H1 (cell line): ENCODE measurements around the gene PATJ. TPM values are rescaled to one million over a fixed set of nuclear protein-coding genes. Genes with fewer than 3 reads are reported as not detected.

ENCODE experiments used
- CTCF ChIA-PET: fragments of 300-600 bp; sonication (Branson Sonifier 250); formaldehyde crosslinking; loops from one replicate; lab custom pipeline; 2021; ENCODE audit not compliant: partially characterized antibody; lab: Charles Lee
- POLR2A ChIA-PET: fragments of 300-600 bp; sonication (Branson Sonifier 250); formaldehyde crosslinking; loops from one replicate; lab custom pipeline; 2021; ENCODE audit warnings: inconsistent platforms; ENCODE audit not compliant: partially characterized antibody; lab: Charles Lee
- DNase-seq, 2 experiments: peaks; one replicate each; pipeline versions ENCODE4 v3.0.0 to v3.0.0-alpha.2; 2010 to 2022; ENCODE audit warnings: low spot score in 2 of 2, low read depth in 1 of 2, mixed read lengths in 1 of 2
- FAIRE-seq: peaks from 2 replicates; lab custom pipeline; 2011; peaks lifted over from hg19 to GRCh38; lab: Jason Lieb, UNC
- H2AFZ ChIP-seq: 2 replicates; pipeline ENCODE4 v1.8.1; 2012; ENCODE audit warnings: low read length, inconsistent platforms
- H2AK5ac ChIP-seq: 2 replicates; pipeline ENCODE4 v1.6.1; 2013; ENCODE audit warnings: low read depth, low read length
- H2BK120ac ChIP-seq: replicated peaks from 2 replicates; pipeline ENCODE3; 2013; ENCODE audit warnings: low read depth, low read length, inconsistent platforms
- H2BK12ac ChIP-seq: 2 replicates; pipeline ENCODE4 v1.6.1; 2013; ENCODE audit warnings: low read depth, low read length
- H2BK15ac ChIP-seq: 2 replicates; pipeline ENCODE4 v1.6.1; 2013; ENCODE audit warnings: low read length
- H2BK20ac ChIP-seq: 2 replicates; pipeline ENCODE4 v1.6.1; 2013; ENCODE audit warnings: low read length
- H2BK5ac ChIP-seq: 2 replicates; pipeline ENCODE4 v1.6.1; 2013; ENCODE audit warnings: low read depth, low read length
- H3K14ac ChIP-seq: 2 replicates; pipeline ENCODE4 v1.6.1; 2013; ENCODE audit warnings: inconsistent platforms; ENCODE audit not compliant: insufficient read length
- H3K18ac ChIP-seq: 2 replicates; pipeline ENCODE4 v1.6.1; 2013; ENCODE audit warnings: low read length; ENCODE audit errors: extremely low read depth
- H3K23ac ChIP-seq: 2 replicates; pipeline ENCODE4 v1.6.1; 2013; ENCODE audit warnings: inconsistent platforms; ENCODE audit not compliant: insufficient read length
- H3K23me2 ChIP-seq: 2 replicates; pipeline ENCODE4 v1.6.1; 2013; ENCODE audit warnings: low read depth, low read length
- H3K27ac ChIP-seq: 2 replicates; pipeline ENCODE4 v1.6.1; 2011; ENCODE audit warnings: low read depth, low read length, inconsistent platforms
- H3K27me3 ChIP-seq, 4 experiments: replicated peaks in 1 of 4; 1 replicate in 1 of 4; 2 replicates in 3 of 4; pipeline versions ENCODE4 v1.6.1 to v1.8.1; 2011 to 2013; ENCODE audit warnings: low read length in 3 of 4, mild to moderate bottlenecking in 3 of 4, inconsistent platforms in 2 of 4, mixed read lengths in 2 of 4, moderate library complexity in 1 of 4; ENCODE audit not compliant: control insufficient read depth in 3 of 4, insufficient read depth in 3 of 4; ENCODE audit errors: extremely low read depth in 1 of 4
- H3K36me3 ChIP-seq, 4 experiments: 2 replicates each; pipeline versions ENCODE4 v1.6.1 to v1.8.1; 2011 to 2013; ENCODE audit warnings: mild to moderate bottlenecking in 4 of 4, low read length in 3 of 4, moderate library complexity in 2 of 4, control low read depth in 1 of 4, inconsistent platforms in 1 of 4; ENCODE audit not compliant: insufficient read depth in 4 of 4, control insufficient read depth in 2 of 4
- H3K4ac ChIP-seq: replicated peaks from 2 replicates; pipeline ENCODE3; 2013; ENCODE audit warnings: low read length, low read depth, mixed read lengths, inconsistent platforms; ENCODE audit not compliant: insufficient read length
- H3K4me1 ChIP-seq, 4 experiments: replicated peaks in 1 of 4; 1 replicate in 1 of 4; 2 replicates in 3 of 4; pipeline versions ENCODE4 v1.6.1 to v1.8.1; 2011 to 2013; ENCODE audit warnings: low read length in 3 of 4, inconsistent platforms in 2 of 4, mixed read lengths in 1 of 4; ENCODE audit not compliant: insufficient read depth in 4 of 4, control insufficient read depth in 3 of 4
- H3K4me2 ChIP-seq, 2 experiments: 2 replicates each; pipeline versions ENCODE4 v1.6.1 to v1.8.1; 2011 to 2013; ENCODE audit warnings: low read depth in 2 of 2, low read length in 2 of 2, control low read depth in 1 of 2, inconsistent platforms in 1 of 2, mild to moderate bottlenecking in 1 of 2; ENCODE audit not compliant: insufficient read depth in 1 of 2
- H3K4me3 ChIP-seq, 4 experiments: fragments of 200-600, 300-600 bp in 1 of 4; sonication (generic), shearing (Covaris generic), sonication (Bioruptor Twin) in 1 of 4; 2 replicates each; pipeline versions ENCODE4 v1.5.1 to v1.8.1; 2011 to 2016; ENCODE audit warnings: low read length in 4 of 4, low read depth in 3 of 4, control low read depth in 2 of 4, inconsistent platforms in 2 of 4, mild to moderate bottlenecking in 2 of 4, mixed read lengths in 1 of 4, moderate library complexity in 1 of 4; ENCODE audit not compliant: insufficient read depth in 2 of 4; ENCODE audit errors: extremely low read depth in 1 of 4
- H3K56ac ChIP-seq: replicated peaks from 2 replicates; pipeline ENCODE3; 2013; ENCODE audit warnings: low read depth, mild to moderate bottlenecking, mixed read lengths, low read length, inconsistent platforms; ENCODE audit not compliant: insufficient read length
- H3K79me1 ChIP-seq: 2 replicates; pipeline ENCODE4 v1.6.1; 2013; ENCODE audit warnings: low read depth, low read length, control low read depth
- H3K79me2 ChIP-seq, 2 experiments: 2 replicates each; pipeline versions ENCODE4 v1.6.1 to v1.8.1; 2012 to 2013; ENCODE audit warnings: low read length in 2 of 2, mild to moderate bottlenecking in 2 of 2, inconsistent platforms in 1 of 2; ENCODE audit not compliant: insufficient read depth in 2 of 2, control insufficient read depth in 1 of 2
- H3K9ac ChIP-seq, 4 experiments: replicated peaks in 1 of 4; 1 replicate in 1 of 4; 2 replicates in 3 of 4; pipeline versions ENCODE4 v1.6.1 to v1.8.1; 2011 to 2013; ENCODE audit warnings: low read depth in 3 of 4, low read length in 3 of 4, control low read depth in 2 of 4, mild to moderate bottlenecking in 2 of 4, moderate library complexity in 2 of 4, inconsistent platforms in 1 of 4; ENCODE audit errors: extremely low read depth in 1 of 4
- H3K9me3 ChIP-seq, 2 experiments: 2 replicates each; pipeline versions ENCODE4 v1.6.1 to v1.8.1; 2012 to 2013; ENCODE audit warnings: mild to moderate bottlenecking in 2 of 2, moderate library complexity in 2 of 2, control low read depth in 1 of 2, inconsistent platforms in 1 of 2, low read depth in 1 of 2, low read length in 1 of 2, mixed read lengths in 1 of 2; ENCODE audit not compliant: insufficient read depth in 2 of 2
- H4K20me1 ChIP-seq, 2 experiments: replicated peaks in 1 of 2; 2 replicates each; pipeline versions ENCODE3 to v1.8.1; 2011 to 2013; ENCODE audit warnings: inconsistent platforms in 2 of 2, low read length in 2 of 2, mild to moderate bottlenecking in 1 of 2; ENCODE audit not compliant: insufficient read depth in 2 of 2, control insufficient read depth in 1 of 2
- H4K5ac ChIP-seq: 2 replicates; pipeline ENCODE4 v1.6.1; 2013; ENCODE audit warnings: low read length, low read depth, mixed read lengths, inconsistent platforms; ENCODE audit not compliant: insufficient read length
- H4K8ac ChIP-seq: 2 replicates; pipeline ENCODE4 v1.8.0; 2013; ENCODE audit warnings: mild to moderate bottlenecking, moderate library complexity, low read length, inconsistent platforms; ENCODE audit not compliant: insufficient read depth; ENCODE audit errors: extremely low read depth
- H4K91ac ChIP-seq: replicated peaks from 2 replicates; pipeline ENCODE3; 2013; ENCODE audit warnings: low read length, mixed read lengths, inconsistent platforms; ENCODE audit not compliant: insufficient read length
- ASH2L ChIP-seq: fragments of 200-600, 300-600 bp; sonication (generic); IDR thresholded peaks from one replicate; pipeline ENCODE4 v1.7.1; 2017; ENCODE audit warnings: low read length
- CHD2 ChIP-seq: IDR thresholded peaks from 2 replicates; pipeline ENCODE4 v1.6.1; 2012; ENCODE audit warnings: low read length, improper control_type of control experiment
- HDAC2 ChIP-seq, 2 experiments: fragments of 300-600 bp in 1 of 2; sonication (generic) in 1 of 2; IDR thresholded peaks; 2 replicates each; pipeline ENCODE4 v1.6.1; 2011 to 2012; ENCODE audit warnings: low read depth in 2 of 2, low read length in 2 of 2, mild to moderate bottlenecking in 2 of 2, moderate library complexity in 2 of 2, borderline replicate concordance in 1 of 2, inconsistent platforms in 1 of 2
- HDAC6 ChIP-seq: IDR thresholded peaks from one replicate; pipeline ENCODE4 v1.7.1; 2012; ENCODE audit warnings: low read depth, mild to moderate bottlenecking, inconsistent platforms, low read length, moderate library complexity
- NANOG ChIP-seq: IDR thresholded peaks from 2 replicates; pipeline ENCODE4 v1.6.1; 2011; ENCODE audit warnings: low read length, low read depth, mild to moderate bottlenecking, inconsistent platforms; ENCODE audit not compliant: insufficient read depth, poor library complexity, severe bottlenecking
- POLR2A ChIP-seq, 2 experiments: IDR thresholded peaks; 1 replicate in 1 of 2; 2 replicates in 1 of 2; pipeline ENCODE4 v1.6.1; 2011; ENCODE audit warnings: low read depth in 2 of 2, low read length in 2 of 2, mild to moderate bottlenecking in 2 of 2; ENCODE audit errors: control extremely low read depth in 1 of 2
- POLR2AphosphoS5 ChIP-seq: IDR thresholded peaks from 2 replicates; pipeline ENCODE4 v1.6.1; 2011; ENCODE audit warnings: low read depth, low read length
- SIRT6 ChIP-seq: IDR thresholded peaks from one replicate; pipeline ENCODE4 v1.7.1; 2012; ENCODE audit warnings: low read length, inconsistent platforms
- SP1 ChIP-seq: IDR thresholded peaks from 2 replicates; pipeline ENCODE4 v1.6.1; 2011; ENCODE audit warnings: low read depth, low read length
- TAF1 ChIP-seq: IDR thresholded peaks from 2 replicates; pipeline ENCODE4 v1.6.1; 2011; ENCODE audit warnings: mild to moderate bottlenecking, low read depth, low read length
- TBP ChIP-seq: IDR thresholded peaks from 2 replicates; pipeline ENCODE4 v1.6.1; 2011; ENCODE audit warnings: low read depth, low read length, improper control_type of control experiment
- TCF12 ChIP-seq: IDR thresholded peaks from 2 replicates; pipeline ENCODE4 v1.6.1; 2011; ENCODE audit warnings: low read depth, mild to moderate bottlenecking, low read length
- YY1 ChIP-seq: IDR thresholded peaks from 2 replicates; pipeline ENCODE4 v1.6.1; 2011; ENCODE audit warnings: low read depth, mild to moderate bottlenecking, low read length
- WGBS, 2 experiments: shearing (Covaris generic) in 1 of 2; methylation state at CpG; one replicate each; pipeline versions ENCODE4 v1.1.6 to v1.1.7; 2013 to 2015; ENCODE audit warnings: low lambda C conversion rate in 2 of 2, mixed read lengths in 2 of 2, inconsistent platforms in 1 of 2, low coverage in 1 of 2, missing lambda C conversion rate in 1 of 2; ENCODE audit not compliant: insufficient replicate concordance in 2 of 2, insufficient coverage in 1 of 2, insufficient read length in 1 of 2; ENCODE audit errors: extremely low coverage in 1 of 2, missing lambda C conversion rate in 1 of 2; 5-methylcytosine and 5-hydroxymethylcytosine counted together
- polyA plus RNA-seq, 7 experiments: library from polyadenylated mRNA; depleted of rRNA in 3 of 7; stranded (reverse) in 5 of 7; unstranded in 2 of 7; fragments of >200 nt in 5 of 7; fragments of 200-250 nt in 2 of 7; gene quantifications; 1 replicate in 5 of 7; 2 replicates in 1 of 7; 4 replicates in 1 of 7; pipeline versions ENCODE4 v1.2.1 to v1.2.3, GENCODE V29; 2011 to 2013; ENCODE audit warnings: missing spikeins in 2 of 7, mixed read lengths in 2 of 7
- total RNA-seq: library from RNA; stranded (reverse); fragmentation: NEBNext Ultra II Directional; extraction: Animal tissue kit (Norgen Biotek cat#: 25700); gene quantifications from 2 replicates; pipeline ENCODE4 v1.2.1, GENCODE V29; 2021

PATJ gene
- total and polyA plus RNA-seq, 2 of the 8 experiments (the other 6 are each of a cell fraction or from before 2014, with no cell fraction given): 8.2 to 55.6 TPM

- Histone ChIP-seq H3K79me2 (peaks cover 15 to 89% of the 10 kb centered on the region in 2 experiments), H2BK15ac (no peak overlapping the region), H3K36me3 (peaks cover 18 to 70% (median 37%) of the 10 kb centered on the region in 4 experiments), H3K23me2 (peaks cover 21% of the 10 kb centered on the region), H3K4ac (no peak overlapping the region), H2BK20ac (no peak overlapping the region), H4K5ac (peak overlapping the region; percentile 88), H3K27ac (peak overlapping the region; percentile 71; the same call in 1 of the 2 replicates), H2BK12ac (peak overlapping the region; percentile 94), H2BK5ac (peak overlapping the region; percentile 92), H3K4me1 (peaks cover 4 to 25% (median 8%) of the 10 kb centered on the region in 4 experiments), H3K23ac (no peak overlapping the region), H3K4me2 (peak overlapping the region; percentile 69 to 95), H3K4me3 (peak overlapping the region; percentile 42 to 100 (median 74)), H3K18ac (peak overlapping the region; percentile 94), H3K9ac (peak overlapping the region in 3 of 4 experiments; percentile 50 to 76 (median 58); a peak in 5 of 7 replicates), H3K56ac (peak overlapping the region; percentile 17), H3K27me3 (no peaks in the 10 kb centered on the region), H4K8ac (no peak overlapping the region), H2BK120ac (peak overlapping the region; percentile 83), H3K79me1 (no peaks in the 10 kb centered on the region; the same call in 1 of the 2 replicates), H4K91ac (peak overlapping the region; percentile 36), H2AK5ac (peak overlapping the region; percentile 92), H4K20me1 (peaks cover 9 to 11% of the 10 kb centered on the region in 2 experiments), H2AFZ (no peak overlapping the region), H3K14ac (no peak overlapping the region), H3K9me3 (no peaks in the 10 kb centered on the region)
- POLR2A ChIA-PET: interaction anchor here (0.6 to 27.8 kb wide), 31 partner anchors 5 to 237 kb away, joined by 3 to 1232 read pairs (median 4); partner anchors contain the start of gene L1TD1
- WGBS, 2 experiments: 3% methylated on average over 14 of the region's 14 CpGs; no CpG with 5 or more reads in 1 of the 2 experiments
- CTCF ChIA-PET: interaction anchor here (0.5 to 6.4 kb wide), 9 partner anchors 8 to 205 kb away, joined by 3 to 30 read pairs (median 5); no protein-coding TSS in a partner anchor
- DNase-seq (no peak), FAIRE-seq (peak; percentile 90)
- TF ChIP-seq TCF12: 0 out of 2 replicates have a peak, but pooled peaks have one; percentile 19
- no peak for TF ChIP-seq SIRT6
- TF ChIP-seq CHD2: peak; percentile 59; the same call in 1 of the 2 replicates
- peak; percentile 75 for TF ChIP-seq TBP
- peak; percentile 52 for TF ChIP-seq SP1
- TF ChIP-seq HDAC6: no peak
- TF ChIP-seq HDAC2 (IDR thresholded peaks at IDR 0.05; ENCODE audit: borderline replicate concordance in 1 of 2, low read depth in 2 of 2, low read length in 2 of 2): peak; percentile 55 to 63; a peak in 1 of 4 replicates
- TF ChIP-seq NANOG: peak; percentile 10
- peak; percentile 24; the same call in 1 of the 2 replicates for TF ChIP-seq YY1
- peak; percentile 54; the same call in 1 of the 2 replicates for TF ChIP-seq TAF1
- TF ChIP-seq POLR2A (IDR thresholded peaks at IDR 0.05; ENCODE audit: control extremely low read depth in 1 of 2, low read depth in 2 of 2, low read length in 2 of 2): peak in 1 of 2 experiments; percentile 90; a peak in 2 of 3 replicates
- TF ChIP-seq POLR2AphosphoS5: peak; percentile 76
- TF ChIP-seq ASH2L: no peak
Observed at GRCh38 chr1:62198069-62198780, 455.9 kb downstream of the PATJ start.
